ENCODE data around the gene ITGA7. TPM values are rescaled to one million over a fixed set of nuclear protein-coding genes. Genes with fewer than 3 reads are reported as not detected.
A peak's percentile ranks its signal among the peaks of the same experiment; 100 is the strongest.

The ITGA7 gene
- total RNA-seq, 4 donors from 2014 or later: 7.9 to 16.9 (median 9.8) TPM

- intact Hi-C loops (cut with DNase I): no loop called here
- H3K36me3 ChIP-seq: no peaks in the 10 kb centered on the region
- H3K9me3 ChIP-seq: no peaks in the 10 kb centered on the region
- peak overlapping the region in 2 of 3 donors; percentile 33 to 49 for H3K27ac ChIP-seq
- peaks cover 25 to 34% of the 10 kb centered on the region in 2 donors for H3K4me1 ChIP-seq
- no peak for DNase-seq
- no peaks in the 10 kb centered on the region for H3K27me3 ChIP-seq
- no peak overlapping the region for H3K4me3 ChIP-seq (replicated peaks in 1 of 3)
- WGBS, 2 donors: 42 to 51% methylated on average over 3 of the region's 3 CpGs
- TF ChIP-seq POLR2A (IDR thresholded peaks at IDR 0.05) (no peak), CTCF (IDR thresholded peaks at IDR 0.05) (no peak)
Observed at GRCh38 chr12:55746174-55746912, 38.6 kb upstream of the ITGA7 start.

GRCh38 chr12:55745361-55746173 is 37.9 kb upstream of the ITGA7 start:
- Histone ChIP-seq H3K4me3 (replicated peaks in 1 of 3) (no peak overlapping the region), H3K4me1 (peaks cover 25 to 34% of the 10 kb centered on the region in 2 donors), H3K9me3 (no peaks in the 10 kb centered on the region), H3K27me3 (no peaks in the 10 kb centered on the region), H3K36me3 (no peaks in the 10 kb centered on the region), H3K27ac (peak overlapping the region in 2 of 3 donors; percentile 33 to 49)
- intact Hi-C loops (cut with DNase I): no loop called here
- TF ChIP-seq POLR2A (IDR thresholded peaks at IDR 0.05): no peak
- 14 to 19% methylated on average over 13 of the region's 13 CpGs for WGBS, 2 donors
- peak in 1 of 2 donors; percentile 47 for DNase-seq

GRCh38 chr12:55744340-55745030 is 36.8 kb upstream of the ITGA7 start:
- TF ChIP-seq CTCF (IDR thresholded peaks at IDR 0.05) (no peak), POLR2A (IDR thresholded peaks at IDR 0.05) (no peak)
- Histone ChIP-seq H3K27me3 (no peaks in the 10 kb centered on the region), H3K4me3 (replicated peaks in 1 of 3) (peak overlapping the region in 1 of 3 donors; percentile 62), H3K27ac (peak overlapping the region in 2 of 3 donors; percentile 43 to 49), H3K9me3 (no peaks in the 10 kb centered on the region), H3K4me1 (peaks cover 25 to 34% of the 10 kb centered on the region in 2 donors), H3K36me3 (no peaks in the 10 kb centered on the region)
- no peak for DNase-seq
- whole genome bisulfite sequencing, 2 donors: 24% methylated on average over 9 to 11 of the region's 11 CpGs
- intact Hi-C loops (cut with DNase I): loop anchor here (5.0 kb wide), 1 partner anchor 53 kb away; no protein-coding TSS in a partner anchor

GRCh38 chr12:55743406-55744339 is 36.0 kb upstream of the ITGA7 start:
- Histone ChIP-seq H3K4me3 (replicated peaks in 1 of 3) (peak overlapping the region in 1 of 3 donors; percentile 62), H3K27me3 (no peaks in the 10 kb centered on the region), H3K36me3 (no peaks in the 10 kb centered on the region), H3K9me3 (no peaks in the 10 kb centered on the region), H3K4me1 (peaks cover 25 to 34% of the 10 kb centered on the region in 2 donors), H3K27ac (peak overlapping the region in 2 of 3 donors; percentile 43 to 49)
- 0 to 2% methylated on average over 11 to 29 of the region's 73 CpGs for WGBS, 2 donors
- peak; percentile 64 to 70 for DNase-seq
- no peak for TF ChIP-seq POLR2A (IDR thresholded peaks at IDR 0.05)
- peak in 1 of 6 experiments; percentile 16 for TF ChIP-seq CTCF (IDR thresholded peaks at IDR 0.05)
- intact Hi-C loops (cut with DNase I): loop anchor here (5.0 kb wide), 1 partner anchor 54 kb away; no protein-coding TSS in a partner anchor
